Islet of Langerhans (tissue), 1 donor: Measurements from ENCODE around the gene GOLGA8B.
"Not testable (repeated sequence)": the region's sequence is repeated elsewhere in the genome, so short reads cannot be mapped to it uniquely, and the experiment has no call there.

Experiments
- FAIRE-seq: peaks from one replicate; lab custom pipeline; 2011; peaks lifted over from hg19 to GRCh38; lab: Jason Lieb, UNC

GOLGA8B gene

GRCh38 chr15:34597316-34597715, 13.9 kb upstream of the GOLGA8B start:
- FAIRE-seq, result no peak

- FAIRE-seq, result no peak
Observed at GRCh38 chr15:34594361-34594760, 10.9 kb upstream of the GOLGA8B start.

GRCh38 chr15:34591306-34591705, 7.9 kb upstream of the GOLGA8B start:
- FAIRE-seq, result no peak

- FAIRE-seq, result peak; percentile 92
Observed at GRCh38 chr15:34588046-34588674, 4.7 kb upstream of the GOLGA8B start.

- FAIRE-seq, result not testable (repeated sequence)
Observed at GRCh38 chr15:34585966-34586365, 2.5 kb upstream of the GOLGA8B start.

GRCh38 chr15:34584996-34585395, 1.5 kb upstream of the GOLGA8B start:
- no peak for FAIRE-seq

- FAIRE-seq, result no peak
Observed at GRCh38 chr15:34584330-34584668, 848 bp upstream of the GOLGA8B start.

- FAIRE-seq, result no peak
Observed at GRCh38 chr15:34582461-34583371, 735 bp downstream of the GOLGA8B start.

GRCh38 chr15:34581687-34582460, 1.6 kb downstream of the GOLGA8B start:
- not testable (repeated sequence) for FAIRE-seq

- FAIRE-seq, result no peak
Observed at GRCh38 chr15:34581043-34581365, 2.4 kb downstream of the GOLGA8B start.

GRCh38 chr15:34580251-34581042, 3.0 kb downstream of the GOLGA8B start:
- FAIRE-seq, result not testable (repeated sequence)

- FAIRE-seq, result no peak
Observed at GRCh38 chr15:34578283-34578674, 5.2 kb downstream of the GOLGA8B start.

GRCh38 chr15:34577658-34578282, 5.7 kb downstream of the GOLGA8B start:
- not testable (repeated sequence) for FAIRE-seq

GRCh38 chr15:34575035-34575434, 8.4 kb downstream of the GOLGA8B start:
- FAIRE-seq, result not testable (repeated sequence)

GRCh38 chr15:34572921-34573320, 10.5 kb downstream of the GOLGA8B start:
- FAIRE-seq, result not testable (repeated sequence)

GRCh38 chr15:34572019-34572641, 11.3 kb downstream of the GOLGA8B start:
- FAIRE-seq, result not testable (repeated sequence)

- FAIRE-seq, result not testable (repeated sequence)
Observed at GRCh38 chr15:34569670-34570396, 13.6 kb downstream of the GOLGA8B start.

GRCh38 chr15:34567174-34567573, 16.3 kb downstream of the GOLGA8B start:
- FAIRE-seq, result not testable (repeated sequence)

- FAIRE-seq, result not testable (repeated sequence)
Observed at GRCh38 chr15:34564711-34565110, 18.7 kb downstream of the GOLGA8B start.

GRCh38 chr15:34560814-34561213, 22.6 kb downstream of the GOLGA8B start:
- not testable (repeated sequence) for FAIRE-seq
